GM12878 (cell line): ENCODE data around the gene KIFC3. TPM values are rescaled to one million over a fixed set of nuclear protein-coding genes. Genes with fewer than 3 reads are reported as not detected.

Source experiments
- ATF3 ChIP-seq: IDR thresholded peaks from 2 replicates; pipeline ENCODE4 v1.6.1; 2011; ENCODE audit warnings: low read depth, mild to moderate bottlenecking, low read length, moderate library complexity, borderline replicate concordance; ENCODE audit errors: extremely low read depth
- CHD4 ChIP-seq: fragments of 200-600 bp; sonication (generic); IDR thresholded peaks from 2 replicates; pipeline ENCODE4 v1.6.1; 2016; ENCODE audit warnings: mild to moderate bottlenecking
- EGR1 ChIP-seq, 2 experiments: IDR thresholded peaks; 1 replicate in 1 of 2; 2 replicates in 1 of 2; pipeline ENCODE4 v1.6.1; 2011 to 2012; ENCODE audit warnings: low read depth in 2 of 2, low read length in 2 of 2, borderline replicate concordance in 1 of 2, mild to moderate bottlenecking in 1 of 2, moderate library complexity in 1 of 2
- ETV6 ChIP-seq, 2 experiments: fragments of 450-650 bp in 1 of 2; IDR thresholded peaks in 1 of 2; conservative IDR thresholded peaks in 1 of 2; 2 replicates each; pipeline ENCODE4 v1.6.1; 2014; ENCODE audit warnings: antibody characterized with exemption in 1 of 2, borderline replicate concordance in 1 of 2, low read depth in 1 of 2, mild to moderate bottlenecking in 1 of 2, moderate library complexity in 1 of 2
- GABPA ChIP-seq: IDR thresholded peaks from 2 replicates; pipeline ENCODE4 v1.6.1; 2014; ENCODE audit warnings: antibody characterized with exemption, low read depth, mild to moderate bottlenecking, inconsistent platforms
- HCFC1 ChIP-seq: fragments of 150-350 bp; IDR thresholded peaks from 2 replicates; pipeline ENCODE4 v1.6.1; 2014; ENCODE audit warnings: low read length
- REST ChIP-seq: IDR thresholded peaks from 2 replicates; pipeline ENCODE4 v1.6.1; 2012; ENCODE audit warnings: mild to moderate bottlenecking, low read depth, low read length
- SPI1 ChIP-seq: IDR thresholded peaks from 2 replicates; pipeline ENCODE4 v1.6.1; 2011; ENCODE audit warnings: low read depth, mild to moderate bottlenecking, low read length, moderate library complexity, borderline replicate concordance; ENCODE audit not compliant: insufficient read depth
- ZNF687 ChIP-seq: fragments of 450-650 bp; IDR thresholded peaks from 2 replicates; pipeline ENCODE4 v1.6.1; 2017; ENCODE audit warnings: mild to moderate bottlenecking, moderate library complexity
- ZZZ3 ChIP-seq: IDR thresholded peaks from 2 replicates; pipeline ENCODE4 v1.6.1; 2011; ENCODE audit warnings: low read depth; ENCODE audit not compliant: control insufficient read depth, insufficient read length
- polyA plus RNA-seq, 11 experiments: library from polyadenylated mRNA; depleted of rRNA in 4 of 11; unstranded in 6 of 11; stranded (reverse) in 5 of 11; fragments of >200 nt; fragmentation: Nextera tagmentation in 4 of 11; fragmentation: Illumina TruSeq in 1 of 11; extraction: Ambion mirVana in 4 of 11; extraction: Trizol in 1 of 11; gene quantifications; 1 replicate in 1 of 11; 2 replicates in 10 of 11; pipeline versions ENCODE4 v1.2.1 to v1.2.3, GENCODE V29; 2011 to 2016; ENCODE audit warnings: inconsistent platforms in 2 of 11, missing spikeins in 2 of 11, low read depth in 1 of 11
- total RNA-seq, 4 experiments: library from RNA; depleted of rRNA in 3 of 4; stranded (reverse); fragments of >200 nt in 3 of 4; fragmentation: Illumina TruSeq in 1 of 4; extraction: Trizol in 1 of 4; gene quantifications; 2 replicates each; pipeline versions ENCODE4 v1.2.1 to v1.2.3, GENCODE V29; 2013 to 2021
- TF ChIP-seq, protein P1 (sequence below): fragments of 450-650 bp; IDR thresholded peaks from 2 replicates; pipeline ENCODE4 v1.6.1; 2017; ENCODE audit warnings: mild to moderate bottlenecking, moderate library complexity
- TF ChIP-seq, protein P2 (sequence below): fragments of 450-650 bp; IDR thresholded peaks from 2 replicates; pipeline ENCODE4 v1.6.1; 2018; ENCODE audit warnings: mild to moderate bottlenecking, low read depth, moderate library complexity; ENCODE audit not compliant: partially characterized antibody

KIFC3 gene
- total and polyA plus RNA-seq, 10 of the 15 experiments (the other 5 are each of a cell fraction or from before 2014, with no cell fraction given), result 0.22 to 1.3 (median 0.26) TPM; not detected in 3

DNA sequence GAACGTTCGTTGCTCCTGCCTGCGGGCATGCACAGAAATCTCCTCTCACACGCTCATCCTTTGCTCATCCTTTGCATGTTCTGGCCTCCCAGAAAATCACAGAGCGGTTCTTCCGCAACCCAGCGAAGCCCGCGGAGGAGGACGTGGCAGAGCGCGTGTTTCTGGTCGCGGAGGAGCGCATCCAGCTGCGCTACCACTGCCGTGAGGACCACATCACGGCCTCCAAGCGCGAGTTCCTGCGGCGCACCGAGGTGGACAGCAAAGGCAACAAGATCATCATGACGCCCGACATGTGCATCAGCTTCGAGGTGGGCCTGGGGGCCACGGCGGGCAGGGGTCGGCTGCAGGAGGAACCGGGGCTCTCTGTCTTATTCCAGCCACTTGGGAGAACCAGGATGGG, 76.3 kb downstream of the KIFC3 start (continued):
- TF ChIP-seq, protein P1, sequence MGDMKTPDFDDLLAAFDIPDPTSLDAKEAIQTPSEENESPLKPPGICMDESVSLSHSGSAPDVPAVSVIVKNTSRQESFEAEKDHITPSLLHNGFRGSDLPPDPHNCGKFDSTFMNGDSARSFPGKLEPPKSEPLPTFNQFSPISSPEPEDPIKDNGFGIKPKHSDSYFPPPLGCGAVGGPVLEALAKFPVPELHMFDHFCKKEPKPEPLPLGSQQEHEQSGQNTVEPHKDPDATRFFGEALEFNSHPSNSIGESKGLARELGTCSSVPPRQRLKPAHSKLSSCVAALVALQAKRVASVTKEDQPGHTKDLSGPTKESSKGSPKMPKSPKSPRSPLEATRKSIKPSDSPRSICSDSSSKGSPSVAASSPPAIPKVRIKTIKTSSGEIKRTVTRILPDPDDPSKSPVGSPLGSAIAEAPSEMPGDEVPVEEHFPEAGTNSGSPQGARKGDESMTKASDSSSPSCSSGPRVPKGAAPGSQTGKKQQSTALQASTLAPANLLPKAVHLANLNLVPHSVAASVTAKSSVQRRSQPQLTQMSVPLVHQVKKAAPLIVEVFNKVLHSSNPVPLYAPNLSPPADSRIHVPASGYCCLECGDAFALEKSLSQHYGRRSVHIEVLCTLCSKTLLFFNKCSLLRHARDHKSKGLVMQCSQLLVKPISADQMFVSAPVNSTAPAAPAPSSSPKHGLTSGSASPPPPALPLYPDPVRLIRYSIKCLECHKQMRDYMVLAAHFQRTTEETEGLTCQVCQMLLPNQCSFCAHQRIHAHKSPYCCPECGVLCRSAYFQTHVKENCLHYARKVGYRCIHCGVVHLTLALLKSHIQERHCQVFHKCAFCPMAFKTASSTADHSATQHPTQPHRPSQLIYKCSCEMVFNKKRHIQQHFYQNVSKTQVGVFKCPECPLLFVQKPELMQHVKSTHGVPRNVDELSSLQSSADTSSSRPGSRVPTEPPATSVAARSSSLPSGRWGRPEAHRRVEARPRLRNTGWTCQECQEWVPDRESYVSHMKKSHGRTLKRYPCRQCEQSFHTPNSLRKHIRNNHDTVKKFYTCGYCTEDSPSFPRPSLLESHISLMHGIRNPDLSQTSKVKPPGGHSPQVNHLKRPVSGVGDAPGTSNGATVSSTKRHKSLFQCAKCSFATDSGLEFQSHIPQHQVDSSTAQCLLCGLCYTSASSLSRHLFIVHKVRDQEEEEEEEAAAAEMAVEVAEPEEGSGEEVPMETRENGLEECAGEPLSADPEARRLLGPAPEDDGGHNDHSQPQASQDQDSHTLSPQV, result no peak
- TF ChIP-seq CHD4 (no peak), ETV6 (conservative IDR thresholded peaks at IDR 0.05 in 1 of 2, IDR thresholded peaks at IDR 0.05 in 1 of 2; ENCODE audit: borderline replicate concordance in 1 of 2, low read depth in 1 of 2) (no peak), ZZZ3 (no peak), GABPA (no peak), SPI1 (no peak), REST (no peak), EGR1 (IDR thresholded peaks at IDR 0.05; ENCODE audit: borderline replicate concordance in 1 of 2, low read depth in 2 of 2, low read length in 2 of 2) (no peak), HCFC1 (no peak), ZNF687 (no peak), ATF3 (no peak)
- TF ChIP-seq, protein P2, sequence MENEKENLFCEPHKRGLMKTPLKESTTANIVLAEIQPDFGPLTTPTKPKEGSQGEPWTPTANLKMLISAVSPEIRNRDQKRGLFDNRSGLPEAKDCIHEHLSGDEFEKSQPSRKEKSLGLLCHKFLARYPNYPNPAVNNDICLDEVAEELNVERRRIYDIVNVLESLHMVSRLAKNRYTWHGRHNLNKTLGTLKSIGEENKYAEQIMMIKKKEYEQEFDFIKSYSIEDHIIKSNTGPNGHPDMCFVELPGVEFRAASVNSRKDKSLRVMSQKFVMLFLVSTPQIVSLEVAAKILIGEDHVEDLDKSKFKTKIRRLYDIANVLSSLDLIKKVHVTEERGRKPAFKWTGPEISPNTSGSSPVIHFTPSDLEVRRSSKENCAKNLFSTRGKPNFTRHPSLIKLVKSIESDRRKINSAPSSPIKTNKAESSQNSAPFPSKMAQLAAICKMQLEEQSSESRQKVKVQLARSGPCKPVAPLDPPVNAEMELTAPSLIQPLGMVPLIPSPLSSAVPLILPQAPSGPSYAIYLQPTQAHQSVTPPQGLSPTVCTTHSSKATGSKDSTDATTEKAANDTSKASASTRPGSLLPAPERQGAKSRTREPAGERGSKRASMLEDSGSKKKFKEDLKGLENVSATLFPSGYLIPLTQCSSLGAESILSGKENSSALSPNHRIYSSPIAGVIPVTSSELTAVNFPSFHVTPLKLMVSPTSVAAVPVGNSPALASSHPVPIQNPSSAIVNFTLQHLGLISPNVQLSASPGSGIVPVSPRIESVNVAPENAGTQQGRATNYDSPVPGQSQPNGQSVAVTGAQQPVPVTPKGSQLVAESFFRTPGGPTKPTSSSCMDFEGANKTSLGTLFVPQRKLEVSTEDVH, result no peak
- TF ChIP-seq, all 136 proteins: peak for 0
